HG02840 (cell line): ENCODE results near the gene ELOVL2.
"Not testable (repeated sequence)": the region's sequence is repeated elsewhere in the genome, so short reads cannot be mapped to it uniquely, and the experiment has no call there.

Experiments
- ATAC-seq: cut with Tn5 transposase; IDR thresholded peaks from one replicate; pipeline ENCODE4 v1.9.1; 2021; ENCODE audit warnings: mild to moderate bottlenecking, moderate library complexity, moderate number of reproducible peaks; ENCODE audit not compliant: unreplicated experiment, low FRiP score

ELOVL2 gene, protein sequence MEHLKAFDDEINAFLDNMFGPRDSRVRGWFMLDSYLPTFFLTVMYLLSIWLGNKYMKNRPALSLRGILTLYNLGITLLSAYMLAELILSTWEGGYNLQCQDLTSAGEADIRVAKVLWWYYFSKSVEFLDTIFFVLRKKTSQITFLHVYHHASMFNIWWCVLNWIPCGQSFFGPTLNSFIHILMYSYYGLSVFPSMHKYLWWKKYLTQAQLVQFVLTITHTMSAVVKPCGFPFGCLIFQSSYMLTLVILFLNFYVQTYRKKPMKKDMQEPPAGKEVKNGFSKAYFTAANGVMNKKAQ

DNA sequence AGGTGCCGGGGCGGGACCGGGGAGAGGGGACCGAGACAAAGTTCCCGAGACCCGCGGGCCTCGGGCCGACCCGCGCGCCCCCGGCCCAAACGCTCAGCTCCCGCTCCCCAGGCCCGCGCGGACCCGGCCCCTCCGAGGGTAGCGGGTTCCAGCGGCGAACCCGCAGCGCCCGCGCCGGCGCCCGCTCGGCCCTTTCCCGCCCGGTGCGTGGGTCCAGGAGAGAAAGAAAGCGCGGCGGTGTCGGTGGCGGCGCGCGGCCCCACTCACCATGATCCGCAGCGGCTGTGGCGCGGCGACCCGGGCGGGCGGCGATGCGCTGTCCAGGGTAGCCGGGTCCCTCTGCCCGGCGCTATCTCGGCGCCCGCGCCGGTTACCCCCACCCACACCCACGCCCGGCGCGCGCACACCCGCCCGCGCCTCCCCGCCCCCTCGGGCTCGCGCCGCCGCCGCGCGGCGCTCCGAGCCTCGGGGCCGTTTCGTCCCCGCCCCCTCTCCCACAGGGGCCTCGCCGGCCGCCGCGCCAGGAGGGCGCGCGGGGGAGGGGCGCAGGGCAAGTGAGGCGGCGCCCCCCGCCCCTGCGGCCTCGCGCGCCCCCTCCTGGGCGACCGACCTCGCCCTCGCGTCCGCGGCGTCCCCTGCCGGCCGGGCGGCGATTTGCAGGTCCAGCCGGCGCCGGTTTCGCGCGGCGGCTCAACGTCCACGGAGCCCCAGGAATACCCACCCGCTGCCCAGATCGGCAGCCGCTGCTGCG is at the start of gene ELOVL2:
Gene ELOVL2, minus strand, starts transcription at position 345 of the 751 bp plus-strand sequence. Its CDS starts 75 bp downstream, at position 270.
- ATAC-seq: no peak

DNA sequence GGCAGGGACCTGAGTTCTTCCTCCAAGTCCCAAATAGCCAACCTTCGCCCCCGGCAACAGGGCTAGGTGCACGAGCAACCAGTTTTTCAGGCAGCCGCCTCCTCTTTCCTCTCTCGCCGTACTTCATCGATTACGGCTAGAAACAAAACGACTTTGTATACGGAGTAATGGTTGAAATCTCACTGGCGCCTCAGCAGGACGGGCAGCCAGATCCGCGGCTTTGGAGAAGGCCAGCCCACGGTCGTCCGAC is 49.2 kb upstream of the ELOVL2 start:
- peak; percentile 28 for ATAC-seq

DNA sequence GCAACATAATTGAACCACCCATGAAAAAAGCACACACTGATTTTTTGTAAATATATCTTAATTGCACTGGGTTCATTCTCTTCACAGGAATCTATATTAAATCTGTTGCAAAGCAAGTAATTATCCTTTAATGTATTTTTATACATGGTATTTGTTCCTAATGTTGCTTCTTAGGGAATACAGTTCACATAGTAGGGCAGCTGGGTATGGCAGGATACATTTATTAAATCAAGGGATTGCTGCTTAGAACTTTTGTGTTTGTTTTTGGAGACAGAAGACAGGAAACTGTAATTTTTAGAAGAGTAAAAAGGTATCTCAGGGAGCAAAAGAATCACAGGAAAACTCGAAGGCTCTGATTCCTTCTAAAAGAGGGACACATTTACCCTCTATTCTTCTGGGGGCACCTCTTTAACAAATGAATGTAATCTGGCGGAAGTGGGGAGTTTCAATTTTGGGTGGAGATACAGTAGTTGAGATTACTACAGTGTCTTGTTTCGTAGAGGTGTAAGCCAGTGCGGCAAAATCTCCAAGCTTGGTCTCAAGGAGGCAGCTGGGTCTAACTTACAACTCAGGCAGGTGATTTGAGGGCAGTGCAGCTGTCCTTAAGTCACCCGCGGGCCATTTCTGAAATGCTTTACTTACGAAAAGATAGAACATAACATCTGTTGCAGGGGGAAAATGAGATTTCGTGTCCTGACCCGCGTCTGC is 48.7 kb upstream of the ELOVL2 start:
- peak; percentile 40 for ATAC-seq

DNA sequence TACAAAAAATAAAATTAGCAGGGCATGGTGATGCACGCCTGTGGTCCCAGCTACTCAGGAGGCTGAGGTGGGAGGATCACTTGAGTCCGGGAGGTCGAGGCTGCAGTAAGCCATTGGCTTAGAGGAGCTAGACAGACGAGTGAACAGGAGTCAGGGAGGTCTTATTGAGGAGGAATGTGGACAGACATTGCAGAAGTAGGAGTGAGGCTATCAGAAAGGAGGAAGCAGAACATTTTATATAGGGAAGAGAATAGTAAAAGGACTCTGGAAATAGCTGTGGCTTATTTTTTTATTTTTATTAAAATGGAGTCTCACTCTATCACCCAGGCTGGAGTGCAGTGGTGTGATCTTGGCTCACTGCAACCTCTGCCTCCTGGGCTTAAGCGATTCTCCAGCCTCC is 47.0 kb upstream of the ELOVL2 start:
- ATAC-seq: not testable (repeated sequence)

DNA sequence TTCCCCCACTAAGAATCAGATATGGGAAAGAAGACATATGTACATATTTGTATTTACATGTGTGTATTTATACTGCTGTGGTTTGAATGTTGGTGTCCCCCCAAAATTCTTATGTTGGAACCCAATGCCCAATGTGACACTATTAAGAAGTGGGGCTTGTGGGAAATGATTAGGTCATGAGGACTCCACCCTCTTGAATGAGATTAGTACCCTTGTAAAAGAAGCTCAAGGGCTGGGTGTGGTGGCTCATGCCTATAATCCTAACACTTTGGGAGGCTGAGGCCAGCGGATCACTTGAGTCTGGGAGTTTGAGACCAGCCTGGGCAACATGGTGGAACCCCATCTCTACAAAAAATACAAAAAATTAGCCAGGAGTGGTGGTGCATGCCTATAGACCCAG is 45.6 kb upstream of the ELOVL2 start:
- ATAC-seq: no peak

DNA sequence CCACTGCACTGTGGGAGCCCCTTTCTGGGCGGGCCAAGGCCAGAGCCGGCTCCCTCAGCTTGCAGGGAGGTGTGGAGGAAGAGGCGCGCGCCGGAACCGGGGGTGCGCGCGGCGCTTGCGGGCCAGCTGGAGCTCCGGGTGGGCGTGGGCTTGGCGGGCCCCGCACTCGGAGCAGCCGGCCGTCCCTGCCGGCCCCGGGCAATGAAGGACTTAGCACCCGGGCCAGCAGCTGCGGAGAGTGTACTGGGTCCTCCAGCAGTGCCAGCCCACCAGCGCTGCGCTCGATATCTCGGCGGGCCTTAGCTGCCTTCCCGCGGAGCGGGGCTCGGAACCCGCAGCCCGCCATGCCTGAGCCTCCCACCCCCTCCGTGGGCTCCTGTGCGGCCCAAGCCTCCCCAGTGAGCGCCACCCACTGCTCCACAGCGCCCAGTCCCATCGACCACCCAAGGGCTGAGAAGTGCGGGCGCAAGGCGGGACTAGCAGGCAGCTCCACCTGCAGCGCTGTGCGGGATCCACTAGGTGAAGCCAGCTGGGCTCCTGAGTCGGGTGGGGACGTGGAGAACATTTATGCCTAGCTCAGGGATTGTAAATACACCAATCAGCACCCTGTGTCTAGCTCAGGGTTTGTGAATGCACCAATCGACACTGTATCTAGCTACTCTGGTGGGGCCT is 43.2 kb upstream of the ELOVL2 start:
- not testable (repeated sequence) for ATAC-seq

DNA sequence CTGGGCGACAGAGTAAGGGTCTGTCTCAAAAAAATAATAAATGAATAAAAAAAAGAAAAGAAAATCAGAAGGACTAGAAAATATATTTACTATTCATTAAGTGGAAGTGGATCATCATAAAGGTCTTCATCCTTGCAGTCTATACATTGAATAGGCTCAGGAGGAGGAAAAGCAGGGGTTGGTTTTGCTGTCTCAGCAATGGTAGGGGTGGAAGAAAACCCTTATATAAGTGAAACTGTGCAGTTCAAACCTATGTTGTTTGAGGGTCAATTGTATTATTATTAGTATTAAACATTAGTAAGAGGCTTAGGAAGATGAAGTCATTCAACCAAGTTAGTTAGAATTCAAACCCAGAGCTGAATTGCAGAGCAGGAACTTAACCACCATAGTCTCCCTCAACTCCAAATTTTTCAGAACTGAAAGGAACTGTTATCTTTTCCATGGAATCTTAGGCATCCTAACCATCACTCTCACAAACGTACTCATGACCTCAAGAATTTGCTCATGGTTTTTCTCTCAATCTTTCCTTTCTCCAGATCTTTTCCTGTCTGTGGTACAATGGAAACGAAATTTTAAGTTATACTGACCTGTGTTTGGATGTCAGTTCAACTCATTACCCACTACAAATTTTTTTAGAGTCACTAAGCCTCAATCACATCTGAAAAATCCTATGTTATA is 41.8 kb upstream of the ELOVL2 start:
- ATAC-seq: no peak

DNA sequence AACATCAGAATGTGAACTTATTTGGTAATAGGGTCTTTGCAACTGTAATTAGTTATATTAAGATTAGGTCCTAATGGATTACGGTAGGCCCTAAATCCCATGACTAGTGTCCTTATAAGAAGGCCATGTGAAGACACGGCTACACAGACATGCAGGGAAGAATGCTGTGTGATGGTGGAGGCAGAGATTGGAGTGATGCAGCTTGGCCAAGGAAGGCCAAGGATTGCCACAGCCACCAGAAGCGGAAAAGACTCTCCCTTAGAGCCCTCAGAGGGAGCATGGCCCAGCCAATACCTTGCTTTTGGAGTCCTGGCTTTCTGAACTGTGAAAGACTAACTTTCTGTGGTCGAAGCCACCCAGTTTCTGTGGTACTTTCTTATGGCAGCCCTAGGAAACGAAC is 39.9 kb upstream of the ELOVL2 start:
- ATAC-seq: no peak

DNA sequence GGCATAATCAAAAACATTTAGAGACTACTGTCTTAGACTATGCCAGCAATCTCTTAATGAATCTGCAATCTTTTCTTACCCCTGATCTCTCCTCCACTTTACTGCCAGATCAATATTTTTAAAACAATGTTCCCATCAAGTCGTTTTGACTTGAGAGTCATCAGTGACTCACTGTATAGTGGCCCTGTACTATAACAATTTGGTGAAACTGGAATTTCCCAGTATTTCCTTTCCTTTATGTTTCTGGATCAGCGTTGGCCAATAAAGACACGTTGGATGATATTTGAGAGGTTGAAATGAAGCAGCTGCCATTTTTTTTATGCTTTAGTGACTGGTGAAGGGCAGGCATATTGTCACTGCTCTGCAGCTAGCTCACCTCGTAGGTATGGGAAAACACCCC is 39.4 kb upstream of the ELOVL2 start:
- ATAC-seq: no peak

DNA sequence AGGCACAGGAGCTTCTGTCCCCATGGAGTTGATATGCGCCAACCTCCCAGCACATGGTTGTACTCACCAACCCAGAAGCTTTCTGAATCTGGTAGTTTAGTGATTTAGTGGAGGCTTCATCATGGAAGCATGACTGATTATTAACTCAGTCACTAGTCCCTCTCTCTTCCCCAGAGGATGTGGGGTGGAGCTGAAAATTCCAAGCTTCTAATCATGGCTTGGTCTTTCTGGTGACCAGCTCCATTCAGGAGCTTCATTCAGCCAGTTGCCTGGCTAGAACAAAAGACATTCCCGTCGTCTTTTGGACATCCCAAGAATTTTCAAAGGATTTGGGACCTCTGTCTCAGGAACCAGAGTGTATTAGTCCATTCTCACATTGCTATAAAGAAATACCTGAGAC is 36.2 kb upstream of the ELOVL2 start:
- ATAC-seq: no peak

DNA sequence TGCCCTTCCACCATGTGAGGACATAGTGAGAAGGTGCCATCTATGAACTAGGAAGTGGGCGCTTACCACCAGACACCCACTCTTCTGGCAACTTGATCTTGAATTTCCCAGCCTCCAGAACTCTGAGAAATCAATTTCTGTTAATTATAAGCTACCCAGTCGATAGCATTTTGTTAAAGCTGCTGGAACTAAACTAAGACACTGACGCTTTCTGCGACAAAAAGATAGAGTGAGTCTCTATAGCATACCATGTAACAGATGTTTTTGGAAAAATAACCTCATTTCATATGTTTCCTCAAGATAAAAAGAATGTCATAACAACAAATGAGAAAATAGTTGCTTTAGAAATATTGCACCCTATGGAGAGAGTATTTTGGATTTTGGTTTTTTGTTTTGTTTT is 34.2 kb upstream of the ELOVL2 start:
- ATAC-seq: no peak

DNA sequence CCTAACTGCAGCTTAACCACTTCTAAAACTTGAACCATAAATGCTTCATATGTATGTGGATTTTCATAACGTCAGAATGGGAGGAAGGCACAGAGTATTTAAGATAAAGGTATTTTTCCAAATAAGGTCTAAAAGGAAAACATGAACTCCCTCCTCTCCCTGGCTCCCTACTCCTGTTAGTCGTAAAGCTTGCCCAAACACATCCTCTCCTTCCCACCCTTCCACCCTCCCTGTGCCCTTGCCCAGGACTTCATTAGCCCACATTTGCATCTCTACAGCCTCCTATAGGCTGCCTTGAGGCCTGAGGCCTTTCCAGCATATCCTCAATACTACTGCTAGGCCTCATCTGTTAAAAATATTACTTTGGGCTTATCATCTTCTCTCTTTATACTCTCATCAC is 32.4 kb upstream of the ELOVL2 start:
- ATAC-seq: no peak

DNA sequence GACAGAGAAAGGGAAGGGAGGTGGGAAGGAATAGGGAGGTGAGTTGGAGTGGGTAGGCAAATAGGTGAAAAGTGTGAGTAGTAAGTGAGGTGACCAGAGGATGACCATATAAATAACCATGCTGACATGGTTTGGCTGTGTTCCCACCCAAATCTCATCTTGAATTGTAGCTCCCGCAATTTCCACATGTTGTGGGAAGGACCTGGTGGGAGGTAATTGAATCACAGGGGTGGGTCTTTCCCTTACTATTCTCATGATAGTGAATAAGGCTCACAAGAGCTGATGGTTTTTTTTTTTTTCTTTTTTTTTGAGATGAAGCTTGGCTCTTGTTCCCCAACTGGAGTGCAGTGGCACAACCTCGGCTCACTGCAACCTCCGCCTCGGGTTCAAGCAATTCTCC is 28.0 kb upstream of the ELOVL2 start:
- no peak for ATAC-seq

DNA sequence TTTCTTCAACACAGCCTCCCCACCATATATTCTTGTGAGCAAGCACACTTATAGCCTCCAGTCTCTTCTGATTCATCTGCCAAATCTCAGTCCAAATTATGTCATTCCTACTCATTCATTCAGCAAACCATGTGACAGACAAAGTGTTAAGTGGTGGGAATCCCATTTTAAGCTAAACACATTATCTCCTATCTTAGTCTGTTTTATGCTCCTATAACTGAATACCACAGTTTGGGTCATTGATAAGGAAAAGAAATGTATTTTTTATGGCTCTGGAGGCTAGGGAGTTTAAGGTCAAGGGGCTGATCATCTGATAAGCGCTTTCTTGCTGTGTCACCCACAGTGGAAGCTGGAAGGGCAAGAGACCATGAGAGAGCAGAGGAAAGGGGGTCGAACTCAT is 25.7 kb upstream of the ELOVL2 start:
- ATAC-seq: no peak

DNA sequence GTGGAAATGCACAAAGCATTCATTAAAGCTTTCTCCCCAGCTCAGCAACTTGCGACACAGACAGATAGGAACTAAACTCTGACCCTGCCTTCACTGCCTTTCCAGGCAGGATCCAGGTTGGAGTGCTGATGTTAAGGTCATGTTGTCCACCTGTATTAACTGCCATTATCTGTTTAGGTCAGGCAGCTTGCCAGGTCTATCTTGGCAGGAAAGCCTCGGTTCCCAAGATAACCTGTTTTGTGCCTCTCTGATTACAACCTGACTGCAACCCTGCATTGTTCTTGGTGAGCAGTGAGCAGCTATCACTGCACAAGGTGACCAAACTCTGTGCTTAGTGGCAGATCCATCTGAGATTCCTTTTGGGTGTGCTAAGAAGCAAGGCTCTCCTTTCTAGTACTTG is 23.2 kb upstream of the ELOVL2 start:
- ATAC-seq: no peak

DNA sequence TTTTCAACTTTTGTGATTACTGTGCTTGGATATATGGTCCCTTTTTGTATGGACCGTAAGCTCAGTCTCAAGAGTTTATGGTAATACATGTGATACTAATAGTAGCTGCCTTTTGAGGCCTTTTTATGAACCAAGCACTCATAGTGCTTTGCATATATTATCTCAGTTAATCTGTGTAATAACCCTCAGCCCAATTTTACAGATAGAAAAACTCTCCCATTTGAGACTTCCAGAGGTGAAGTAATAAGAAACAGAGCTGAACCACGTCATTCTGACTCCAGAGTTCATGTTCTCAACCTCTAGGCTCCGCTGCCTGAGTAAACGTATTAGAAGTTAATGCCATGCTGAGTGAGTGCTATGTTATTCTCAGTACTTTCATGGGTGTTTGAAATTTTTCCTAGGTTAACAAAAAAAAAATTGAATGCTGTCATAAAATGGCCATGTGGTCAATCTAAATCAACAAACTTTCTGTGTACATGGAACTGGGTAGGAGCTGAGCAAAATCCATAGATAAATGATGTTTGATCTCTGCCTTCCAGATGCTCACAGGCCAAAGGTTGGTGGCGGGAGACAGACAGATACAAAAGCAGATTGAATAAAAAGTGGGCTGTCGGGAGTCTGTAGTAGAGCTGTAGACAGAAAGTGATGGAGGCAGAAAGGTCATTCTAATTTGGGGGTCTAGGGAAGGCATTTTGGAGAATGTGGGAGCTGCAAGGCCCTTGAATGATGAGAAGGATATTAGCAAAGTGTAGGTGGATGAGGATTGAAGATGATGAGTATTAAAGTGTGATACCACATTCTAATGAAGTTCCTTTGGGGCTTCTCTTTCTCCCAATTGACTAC is 22.6 kb upstream of the ELOVL2 start:
- no peak for ATAC-seq

DNA sequence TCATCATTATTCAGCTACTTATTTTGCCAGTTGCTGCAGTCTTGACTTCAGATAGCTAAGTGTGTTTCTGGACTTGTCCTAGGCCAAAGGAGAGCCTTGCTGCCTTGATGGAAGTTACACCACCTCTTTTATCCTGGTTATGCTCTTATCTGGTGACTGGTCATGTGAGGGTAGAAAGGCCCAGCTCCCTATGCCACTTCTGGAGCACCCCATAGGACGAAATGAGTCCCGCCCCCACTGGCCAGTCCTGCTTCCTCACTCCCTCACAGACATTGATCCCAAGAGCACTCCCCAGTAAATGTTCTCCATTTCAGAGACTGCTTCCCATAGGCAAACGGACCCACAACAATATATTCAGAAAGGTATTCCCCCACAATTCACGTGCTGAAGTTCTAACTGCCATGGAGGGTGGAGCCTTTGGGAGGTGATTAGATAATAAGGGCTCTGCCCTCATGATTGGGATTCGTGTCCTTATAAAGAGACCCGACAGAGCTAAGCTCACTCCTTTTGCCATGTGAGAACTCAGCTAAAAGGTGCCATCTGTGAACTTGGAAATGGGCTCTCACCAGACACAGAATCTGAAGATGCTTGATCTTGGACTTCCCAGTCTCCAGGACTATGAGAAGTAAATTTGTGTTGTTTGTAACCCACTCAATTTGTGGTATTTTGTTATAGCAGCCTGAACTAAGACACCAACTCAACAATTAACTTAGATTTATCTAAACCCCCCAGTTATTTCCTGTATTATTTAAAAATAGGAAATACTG is 21.5 kb upstream of the ELOVL2 start:
- ATAC-seq: no peak

DNA sequence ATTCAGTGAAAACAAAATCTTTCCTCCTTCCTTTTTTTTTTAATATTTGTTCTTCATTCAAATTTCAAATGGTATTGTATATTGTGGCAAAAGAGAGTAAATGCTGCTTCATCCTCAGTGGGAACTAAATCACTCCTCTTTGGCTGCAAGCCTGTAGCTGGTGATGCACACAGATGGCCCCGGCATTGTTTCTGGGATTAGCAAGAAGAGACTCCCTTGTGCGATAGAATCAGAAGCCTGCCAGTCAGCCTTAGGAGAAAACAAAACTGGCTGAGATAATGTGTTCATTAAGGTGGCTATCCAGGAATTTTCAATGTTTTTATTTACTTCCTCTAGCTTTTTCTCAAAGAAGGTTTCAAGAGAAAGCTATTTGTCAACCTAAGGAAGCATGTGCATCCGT is 20.7 kb upstream of the ELOVL2 start:
- no peak for ATAC-seq

DNA sequence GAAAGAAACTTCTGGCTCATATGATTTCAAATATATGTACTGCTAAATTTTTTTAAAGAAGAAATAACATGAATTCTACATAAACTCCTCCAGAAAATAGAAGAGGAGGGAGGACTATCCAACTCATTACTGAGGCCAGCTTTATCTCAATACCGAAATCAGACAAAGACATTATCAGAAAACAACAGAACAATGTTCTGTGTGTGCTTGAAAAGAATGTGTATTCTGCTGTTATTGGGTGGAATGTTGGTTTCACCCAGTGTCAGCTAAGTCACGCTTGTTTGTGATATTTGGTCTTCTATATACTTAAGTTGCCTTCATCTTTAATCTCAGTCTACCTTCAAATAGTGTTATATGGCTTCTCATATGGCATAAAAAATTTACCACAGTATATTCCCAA is 18.6 kb upstream of the ELOVL2 start:
- no peak for ATAC-seq
